ENCODE measurements around the gene TRMO.

GRCh38 chr9:97966493-97966892 lies 44.2 kb upstream of the TRMO start:
- TF ChIP-seq CTCF (IDR thresholded peaks at IDR 0.05) (no peak), EP300 (IDR thresholded peaks at IDR 0.05) (no peak), POLR2A (IDR thresholded peaks at IDR 0.05) (no peak)

Measured in gastroesophageal sphincter (tissue), 3 donors.